ENCODE measurements around the gene C2CD3.

- TF ChIP-seq, protein P1, sequence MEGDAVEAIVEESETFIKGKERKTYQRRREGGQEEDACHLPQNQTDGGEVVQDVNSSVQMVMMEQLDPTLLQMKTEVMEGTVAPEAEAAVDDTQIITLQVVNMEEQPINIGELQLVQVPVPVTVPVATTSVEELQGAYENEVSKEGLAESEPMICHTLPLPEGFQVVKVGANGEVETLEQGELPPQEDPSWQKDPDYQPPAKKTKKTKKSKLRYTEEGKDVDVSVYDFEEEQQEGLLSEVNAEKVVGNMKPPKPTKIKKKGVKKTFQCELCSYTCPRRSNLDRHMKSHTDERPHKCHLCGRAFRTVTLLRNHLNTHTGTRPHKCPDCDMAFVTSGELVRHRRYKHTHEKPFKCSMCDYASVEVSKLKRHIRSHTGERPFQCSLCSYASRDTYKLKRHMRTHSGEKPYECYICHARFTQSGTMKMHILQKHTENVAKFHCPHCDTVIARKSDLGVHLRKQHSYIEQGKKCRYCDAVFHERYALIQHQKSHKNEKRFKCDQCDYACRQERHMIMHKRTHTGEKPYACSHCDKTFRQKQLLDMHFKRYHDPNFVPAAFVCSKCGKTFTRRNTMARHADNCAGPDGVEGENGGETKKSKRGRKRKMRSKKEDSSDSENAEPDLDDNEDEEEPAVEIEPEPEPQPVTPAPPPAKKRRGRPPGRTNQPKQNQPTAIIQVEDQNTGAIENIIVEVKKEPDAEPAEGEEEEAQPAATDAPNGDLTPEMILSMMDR (IDR thresholded peaks at IDR 0.05), result no peak
- TF ChIP-seq EP300 (IDR thresholded peaks at IDR 0.05), result no peak
Measured at GRCh38 chr11:73990730-73991129, 180.1 kb downstream of the C2CD3 start.

Measured in upper lobe of left lung (tissue), 4 donors.